Stimulated activated effector memory CD8-positive, alpha-beta T cell treated with anti-CD3 and anti-CD28 coated beads, Interleukin-12 subunit alpha, Interleukin-12 subunit beta, amount 100 ng/mL, for 72 hours (primary cell): ENCODE measurements around the gene DACT2.
A peak's percentile ranks its signal among the peaks of the same experiment; 100 is the strongest.
"Not testable (repeated sequence)": the region's sequence is repeated elsewhere in the genome, so short reads cannot be mapped to it uniquely, and the experiment has no call there.

Experiments used
- ATAC-seq: fragments of 150-1000 bp; cut with Tn5 transposase; 2 replicates; pipeline ENCODE4 v1.10.0; 2021
- DNase-seq, 2 donors: peaks; one replicate each; pipeline ENCODE4 v3.0.0; 2021 to 2022; ENCODE audit warnings: low spot score in 2 of 2
- H3K27ac Mint-ChIP-seq: one replicate; pipeline ENCODE4 v1.8.0; 2022; ENCODE audit warnings: mild to moderate bottlenecking, mixed read lengths
- H3K36me3 Mint-ChIP-seq: one replicate; pipeline ENCODE4 v1.8.0; 2022; ENCODE audit warnings: mild to moderate bottlenecking, mixed read lengths
- H3K4me1 Mint-ChIP-seq: one replicate; pipeline ENCODE4 v1.8.0; 2022; ENCODE audit warnings: mixed read lengths
- H3K4me3 Mint-ChIP-seq: one replicate; pipeline ENCODE4 v1.8.0; 2022; ENCODE audit warnings: mild to moderate bottlenecking, mixed read lengths
- H3K9me3 Mint-ChIP-seq: one replicate; pipeline ENCODE4 v1.8.0; 2022; ENCODE audit warnings: mixed read lengths

Gene DACT2

GRCh38 chr6:168288781-168289570 lies 30.6 kb downstream of the DACT2 start:
- H3K4me3 Mint-ChIP-seq, result no peak overlapping the region
- no peaks in the 10 kb centered on the region for H3K9me3 Mint-ChIP-seq

GRCh38 chr6:168287460-168287859 lies 32.1 kb downstream of the DACT2 start:
- H3K36me3 Mint-ChIP-seq, H3K27ac Mint-ChIP-seq, DNase-seq, H3K9me3 Mint-ChIP-seq, ATAC-seq, H3K4me1 Mint-ChIP-seq, H3K4me3 Mint-ChIP-seq: not testable (repeated sequence)

More at GRCh38 chr6:168288781-168289570, 30.6 kb downstream of the DACT2 start:
- Mint-ChIP-seq H3K4me1 (no peaks in the 10 kb centered on the region), H3K36me3 (no peaks in the 10 kb centered on the region), H3K27ac (no peak overlapping the region)
- DNase-seq (no peak), ATAC-seq (no peak)

- H3K27ac Mint-ChIP-seq, H3K4me3 Mint-ChIP-seq, DNase-seq, H3K4me1 Mint-ChIP-seq, H3K9me3 Mint-ChIP-seq, H3K36me3 Mint-ChIP-seq: not testable (repeated sequence)
- ATAC-seq, result peak; percentile 39
These were observed 32.7 kb downstream of the DACT2 start for GRCh38 chr6:168286771-168287446.

GRCh38 chr6:168286116-168286515 lies 33.5 kb downstream of the DACT2 start:
- Mint-ChIP-seq H3K36me3 (no peaks in the 10 kb centered on the region), H3K4me1 (no peaks in the 10 kb centered on the region), H3K9me3 (peaks cover 2% of the 10 kb centered on the region), H3K27ac (no peak overlapping the region), H3K4me3 (no peak overlapping the region)
- ATAC-seq (no peak), DNase-seq (no peak)

DNA sequence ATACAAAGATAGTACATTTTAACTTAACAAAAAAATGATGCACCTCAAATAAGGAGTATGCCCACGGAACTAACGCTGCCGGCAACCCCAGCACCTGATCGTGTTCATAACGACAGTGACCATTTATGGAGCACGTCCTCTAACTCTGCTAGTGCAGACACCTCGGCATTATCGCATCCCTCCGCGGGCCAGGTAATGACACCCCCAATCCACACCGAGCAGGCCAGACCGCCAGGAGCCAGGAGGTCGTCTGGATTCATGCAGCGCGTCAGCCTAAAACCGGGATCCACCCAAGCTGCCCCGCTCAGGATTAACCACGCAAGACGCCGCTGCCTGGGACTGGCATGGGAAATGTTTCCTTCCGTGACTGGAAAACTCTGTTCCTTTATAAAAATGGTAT lies 34.1 kb downstream of the DACT2 start:
- Mint-ChIP-seq H3K4me1 (no peaks in the 10 kb centered on the region), H3K27ac (no peak overlapping the region), H3K9me3 (peaks cover 2% of the 10 kb centered on the region), H3K4me3 (no peak overlapping the region), H3K36me3 (no peaks in the 10 kb centered on the region)
- ATAC-seq (no peak), DNase-seq (no peak)

DNA sequence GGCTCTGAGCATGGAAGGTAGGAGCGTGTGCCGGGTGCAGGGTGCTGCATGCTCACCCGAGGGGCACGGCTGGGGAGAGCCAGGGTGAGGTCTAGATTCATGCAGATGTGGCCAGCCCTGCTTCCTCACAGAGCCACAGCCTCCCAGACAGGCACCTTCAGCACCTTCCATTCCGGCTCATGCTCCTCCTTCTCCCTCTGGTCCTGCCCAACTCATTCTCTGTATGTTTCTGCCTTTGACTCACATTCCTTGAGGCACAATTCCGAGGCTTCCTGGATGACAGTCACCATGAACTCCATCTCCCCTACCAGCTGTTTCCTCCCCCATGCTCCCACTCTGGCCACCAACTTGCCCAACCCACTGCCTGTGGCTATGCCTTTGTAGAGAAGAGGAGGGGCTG lies 35.4 kb downstream of the DACT2 start:
- H3K36me3 Mint-ChIP-seq, result no peaks in the 10 kb centered on the region
- DNase-seq (no peak), ATAC-seq (no peak)
- H3K9me3 Mint-ChIP-seq, result peaks cover 2% of the 10 kb centered on the region
- no peaks in the 10 kb centered on the region for H3K4me1 Mint-ChIP-seq
- no peak overlapping the region for H3K27ac Mint-ChIP-seq
- H3K4me3 Mint-ChIP-seq, result no peak overlapping the region

DNA sequence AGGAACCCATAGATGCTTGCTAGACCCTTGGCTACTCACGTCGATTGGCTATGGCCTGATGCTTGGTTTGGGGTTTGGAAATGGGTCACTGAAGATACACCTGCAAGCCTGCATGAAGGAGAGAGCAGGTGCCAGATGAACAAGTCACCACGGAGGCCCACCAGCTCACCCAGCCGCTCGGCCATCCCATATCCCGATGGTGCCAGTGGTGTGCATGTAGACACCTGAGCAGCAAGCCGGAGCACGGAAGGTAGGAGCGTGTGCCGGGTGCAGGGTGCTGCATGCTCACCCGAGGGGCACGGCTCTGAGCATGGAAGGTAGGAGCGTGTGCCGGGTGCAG lies 35.9 kb downstream of the DACT2 start:
- peaks cover 2% of the 10 kb centered on the region for H3K9me3 Mint-ChIP-seq
- ATAC-seq (no peak), DNase-seq (no peak)
- no peaks in the 10 kb centered on the region for H3K4me1 Mint-ChIP-seq
- H3K4me3 Mint-ChIP-seq, result no peak overlapping the region
- H3K27ac Mint-ChIP-seq, result no peak overlapping the region
- H3K36me3 Mint-ChIP-seq, result no peaks in the 10 kb centered on the region

DNA sequence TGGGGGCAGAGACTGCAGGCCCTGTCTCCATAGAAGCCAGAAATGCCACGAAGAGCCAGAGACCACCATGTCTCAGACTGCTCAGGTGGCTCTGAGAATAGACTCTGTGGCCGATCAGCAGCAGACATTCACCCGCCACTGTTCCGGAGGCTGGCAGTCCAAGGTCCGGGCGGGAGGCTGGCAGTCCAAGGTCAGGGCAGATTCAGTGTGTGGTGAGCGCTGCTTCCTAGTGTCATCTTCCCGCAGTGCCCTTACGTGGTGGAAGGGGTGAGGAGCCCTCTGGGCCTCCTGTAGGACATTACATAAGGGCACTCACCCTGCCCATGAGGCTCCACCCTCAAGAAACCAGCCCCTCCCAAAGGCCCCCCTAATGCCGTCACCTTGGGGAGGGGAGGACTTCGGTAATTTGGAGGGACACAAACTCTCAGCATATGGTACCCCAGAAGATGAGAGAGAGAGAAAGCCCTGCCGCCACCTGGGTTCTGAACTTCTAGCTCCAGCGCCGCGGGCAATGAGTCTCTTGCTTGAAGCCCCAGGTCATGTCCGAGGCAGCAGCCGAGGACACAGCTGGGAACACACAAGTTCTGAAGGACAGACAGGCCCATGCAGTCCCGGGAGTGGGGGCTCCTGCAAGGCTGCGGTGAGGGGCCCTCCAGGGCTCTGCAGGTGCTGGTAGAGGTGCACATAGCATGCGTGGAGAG lies 36.4 kb downstream of the DACT2 start:
- no peak overlapping the region for H3K27ac Mint-ChIP-seq
- ATAC-seq (no peak), DNase-seq (no peak)
- H3K4me3 Mint-ChIP-seq, result no peak overlapping the region
- H3K4me1 Mint-ChIP-seq, result no peaks in the 10 kb centered on the region
- H3K36me3 Mint-ChIP-seq, result no peaks in the 10 kb centered on the region
- H3K9me3 Mint-ChIP-seq, result peaks cover 3% of the 10 kb centered on the region

- Mint-ChIP-seq H3K36me3 (no peaks in the 10 kb centered on the region), H3K9me3 (peaks cover 5% of the 10 kb centered on the region), H3K4me3 (no peak overlapping the region), H3K4me1 (no peaks in the 10 kb centered on the region), H3K27ac (no peak overlapping the region)
- no peak for ATAC-seq
- DNase-seq, result no peak
These were observed 37.8 kb downstream of the DACT2 start for GRCh38 chr6:168281826-168282225.

- ATAC-seq, H3K4me1 Mint-ChIP-seq, H3K9me3 Mint-ChIP-seq, H3K36me3 Mint-ChIP-seq, H3K4me3 Mint-ChIP-seq, H3K27ac Mint-ChIP-seq, DNase-seq: not testable (repeated sequence)
These were observed 38.3 kb downstream of the DACT2 start for GRCh38 chr6:168281314-168281713.

DNA sequence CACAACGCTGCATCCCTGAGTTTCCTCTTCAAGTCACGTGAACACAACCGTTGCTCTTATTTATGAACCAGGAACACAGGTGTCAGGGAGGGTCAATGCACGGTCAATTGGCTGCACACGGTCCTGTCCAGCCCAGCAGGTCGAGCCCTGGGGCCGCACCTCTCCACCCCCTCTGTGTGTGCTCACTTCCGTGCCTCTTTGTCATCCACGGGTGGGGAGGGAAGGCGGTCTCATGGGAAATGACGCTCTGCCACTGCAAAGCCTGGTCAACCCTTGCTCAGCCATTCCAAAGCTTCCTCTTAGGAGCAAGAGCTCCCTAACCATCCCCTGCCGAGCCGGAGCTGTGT lies 38.7 kb downstream of the DACT2 start:
- no peak for DNase-seq
- no peak overlapping the region for H3K27ac Mint-ChIP-seq
- H3K9me3 Mint-ChIP-seq, result peaks cover 5% of the 10 kb centered on the region
- no peaks in the 10 kb centered on the region for H3K4me1 Mint-ChIP-seq
- no peaks in the 10 kb centered on the region for H3K36me3 Mint-ChIP-seq
- ATAC-seq, result no peak
- no peak overlapping the region for H3K4me3 Mint-ChIP-seq

- no peak overlapping the region for H3K4me3 Mint-ChIP-seq
- no peaks in the 10 kb centered on the region for H3K36me3 Mint-ChIP-seq
- no peak overlapping the region for H3K27ac Mint-ChIP-seq
- no peak for ATAC-seq
- DNase-seq, result no peak
- no peaks in the 10 kb centered on the region for H3K4me1 Mint-ChIP-seq
- H3K9me3 Mint-ChIP-seq, result peaks cover 5% of the 10 kb centered on the region
These were observed 39.3 kb downstream of the DACT2 start for GRCh38 chr6:168280020-168280898.

DNA sequence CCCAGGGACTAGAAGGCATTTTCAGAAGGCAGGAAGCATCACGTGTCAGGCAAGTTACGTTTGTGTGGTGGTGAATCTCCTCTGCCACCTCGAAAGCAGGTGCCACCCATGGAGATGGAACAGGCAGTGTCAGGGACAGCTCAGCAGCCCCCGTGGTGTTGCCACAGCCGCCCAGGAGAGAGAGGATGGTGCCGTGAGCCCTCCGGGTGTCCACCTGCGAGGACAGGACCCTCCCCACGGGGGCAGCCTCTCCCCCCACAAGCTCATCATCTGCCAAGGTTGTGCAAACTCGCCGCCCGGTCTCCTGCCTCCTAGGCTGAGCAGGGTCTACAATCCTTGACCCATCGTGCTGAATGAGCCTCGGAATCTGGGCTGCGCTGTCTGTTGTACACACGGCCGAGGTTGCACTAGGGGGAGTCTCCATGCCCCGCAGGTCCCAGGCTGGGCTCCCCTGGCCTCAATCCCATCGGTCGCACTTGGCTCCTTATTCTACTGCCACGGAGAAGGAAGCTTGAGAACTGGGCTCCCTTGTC lies 40.1 kb downstream of the DACT2 start:
- ATAC-seq (no peak), DNase-seq (no peak)
- no peak overlapping the region for H3K27ac Mint-ChIP-seq
- H3K36me3 Mint-ChIP-seq, result no peaks in the 10 kb centered on the region
- H3K9me3 Mint-ChIP-seq, result peaks cover 5% of the 10 kb centered on the region
- no peaks in the 10 kb centered on the region for H3K4me1 Mint-ChIP-seq
- H3K4me3 Mint-ChIP-seq, result no peak overlapping the region

DNA sequence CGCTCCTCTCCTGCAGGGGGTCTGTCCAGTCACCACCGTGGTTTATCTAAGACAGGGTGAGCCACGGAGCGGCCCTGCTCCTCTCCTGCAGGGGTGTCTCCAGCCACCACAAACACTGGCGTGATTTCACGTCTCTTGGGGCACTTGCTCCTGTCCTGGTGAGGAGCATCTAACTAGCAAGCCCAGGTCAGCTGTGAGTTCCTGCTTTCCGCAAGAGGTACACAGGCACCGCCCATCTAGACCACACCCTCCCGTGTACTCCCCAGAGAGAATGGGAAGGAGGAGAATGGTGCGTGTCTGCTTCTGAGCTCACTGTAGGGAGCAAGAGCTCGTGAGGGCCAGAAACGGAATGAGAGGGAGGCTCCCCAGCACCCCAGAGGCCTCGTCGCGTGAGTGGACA lies 40.7 kb downstream of the DACT2 start:
- Mint-ChIP-seq H3K36me3 (no peaks in the 10 kb centered on the region), H3K4me1 (no peaks in the 10 kb centered on the region), H3K4me3 (no peak overlapping the region), H3K27ac (no peak overlapping the region), H3K9me3 (peaks cover 5% of the 10 kb centered on the region)
- ATAC-seq (no peak), DNase-seq (no peak)

DNA sequence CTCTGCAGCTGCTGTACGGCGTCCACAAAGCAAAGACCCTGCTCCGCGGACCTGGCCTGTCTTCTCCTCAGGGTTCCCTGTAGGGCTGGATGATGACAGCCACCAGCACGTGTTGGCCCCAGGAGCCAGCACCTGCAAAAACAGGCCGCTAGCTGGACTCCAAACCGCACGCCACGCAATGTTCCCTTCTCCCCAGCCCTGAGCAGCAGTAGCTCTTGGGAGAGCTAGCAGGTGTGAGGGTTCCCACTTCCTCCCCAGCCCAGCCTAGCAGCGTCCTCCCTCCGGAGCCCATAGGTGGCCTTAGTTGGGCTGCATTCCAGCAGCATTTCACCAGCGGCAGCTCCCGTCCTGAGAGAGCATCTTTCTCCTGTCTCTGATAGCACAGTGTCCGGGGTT lies 42.3 kb downstream of the DACT2 start:
- ATAC-seq, result no peak
- no peak for DNase-seq
- H3K4me3 Mint-ChIP-seq, result no peak overlapping the region
- H3K36me3 Mint-ChIP-seq, result no peaks in the 10 kb centered on the region
- no peaks in the 10 kb centered on the region for H3K4me1 Mint-ChIP-seq
- no peak overlapping the region for H3K27ac Mint-ChIP-seq
- H3K9me3 Mint-ChIP-seq, result peaks cover 5% of the 10 kb centered on the region
